ENCODE results near the gene ADAMTS2. TPM values are rescaled to one million over a fixed set of nuclear protein-coding genes. Genes with fewer than 3 reads are reported as not detected.

ADAMTS2 gene
- total RNA-seq, 1 donor from 2014 or later = 18.9 TPM

DNA sequence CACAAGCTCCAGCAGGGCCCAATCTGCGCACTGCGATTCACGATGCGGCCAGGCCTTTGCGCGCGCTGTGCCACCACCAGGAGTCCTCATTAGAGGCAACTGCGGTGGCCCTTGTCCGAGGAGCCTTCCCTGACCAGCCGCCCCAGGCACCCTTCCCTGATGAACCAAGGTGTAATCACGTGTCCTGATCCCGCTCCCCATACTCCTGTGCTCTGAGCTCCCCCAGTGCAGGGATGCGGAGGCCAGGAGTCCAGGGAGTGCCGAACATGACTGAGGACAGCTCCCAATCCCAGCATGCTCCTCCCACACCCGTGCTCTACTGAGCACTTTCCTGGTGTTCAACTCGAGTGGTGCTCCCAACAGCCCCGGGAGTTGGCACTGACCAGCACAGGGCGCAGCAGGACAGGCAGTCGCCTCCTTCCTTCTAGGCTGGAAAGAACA is 150.3 kb downstream of the ADAMTS2 start:
- DNase-seq (ENCODE audit: low spot score) = no peak

DNA sequence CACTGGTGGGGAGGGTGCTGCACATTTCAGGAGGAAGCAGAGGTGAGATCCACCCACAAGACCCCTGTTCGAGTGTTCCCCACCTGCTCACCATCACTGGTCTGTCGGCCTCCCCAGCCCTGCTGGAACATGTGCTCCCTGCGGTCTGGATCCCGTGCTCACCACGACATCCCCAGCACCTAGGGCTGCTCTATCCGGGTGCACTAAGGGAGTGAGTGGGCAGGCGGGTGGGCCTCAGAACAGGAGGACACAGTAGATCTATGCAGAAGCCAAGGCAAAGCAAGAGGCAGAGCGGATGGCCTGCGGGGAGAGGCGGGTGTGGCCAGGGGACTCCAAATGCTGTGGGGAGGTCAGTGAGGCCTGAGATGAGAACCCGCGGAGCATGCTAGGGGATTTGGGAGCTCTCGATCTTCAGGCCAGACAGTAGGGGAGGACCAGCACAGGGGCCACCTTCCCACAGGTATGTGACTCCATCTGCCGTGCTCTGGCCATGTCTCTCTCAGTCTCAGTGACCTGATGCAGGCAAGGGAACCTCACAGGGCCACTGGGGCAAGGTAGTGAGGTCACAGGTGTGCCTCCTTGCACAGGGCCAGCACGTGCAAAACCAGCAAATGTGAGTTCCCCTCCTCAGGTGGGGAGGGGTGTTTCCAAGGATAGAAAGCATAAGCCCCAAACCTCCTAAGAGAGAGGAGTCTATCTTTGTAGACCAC is 150.9 kb downstream of the ADAMTS2 start:
- no peak for DNase-seq (ENCODE audit: low spot score)

- DNase-seq (ENCODE audit: low spot score) = no peak
Measured at GRCh38 chr5:179193746-179194145, 151.5 kb downstream of the ADAMTS2 start.

GRCh38 chr5:179192891-179193470 is 152.3 kb downstream of the ADAMTS2 start:
- DNase-seq (ENCODE audit: low spot score) = no peak

- DNase-seq (ENCODE audit: low spot score) = no peak
Measured at GRCh38 chr5:179192185-179192890, 152.9 kb downstream of the ADAMTS2 start.

GRCh38 chr5:179191506-179192184 is 153.6 kb downstream of the ADAMTS2 start:
- DNase-seq (ENCODE audit: low spot score) = no peak

- no peak for DNase-seq (ENCODE audit: low spot score)
Measured at GRCh38 chr5:179190851-179191505, 154.3 kb downstream of the ADAMTS2 start.

GRCh38 chr5:179188636-179189035 is 156.6 kb downstream of the ADAMTS2 start:
- DNase-seq (ENCODE audit: low spot score) = no peak

DNA sequence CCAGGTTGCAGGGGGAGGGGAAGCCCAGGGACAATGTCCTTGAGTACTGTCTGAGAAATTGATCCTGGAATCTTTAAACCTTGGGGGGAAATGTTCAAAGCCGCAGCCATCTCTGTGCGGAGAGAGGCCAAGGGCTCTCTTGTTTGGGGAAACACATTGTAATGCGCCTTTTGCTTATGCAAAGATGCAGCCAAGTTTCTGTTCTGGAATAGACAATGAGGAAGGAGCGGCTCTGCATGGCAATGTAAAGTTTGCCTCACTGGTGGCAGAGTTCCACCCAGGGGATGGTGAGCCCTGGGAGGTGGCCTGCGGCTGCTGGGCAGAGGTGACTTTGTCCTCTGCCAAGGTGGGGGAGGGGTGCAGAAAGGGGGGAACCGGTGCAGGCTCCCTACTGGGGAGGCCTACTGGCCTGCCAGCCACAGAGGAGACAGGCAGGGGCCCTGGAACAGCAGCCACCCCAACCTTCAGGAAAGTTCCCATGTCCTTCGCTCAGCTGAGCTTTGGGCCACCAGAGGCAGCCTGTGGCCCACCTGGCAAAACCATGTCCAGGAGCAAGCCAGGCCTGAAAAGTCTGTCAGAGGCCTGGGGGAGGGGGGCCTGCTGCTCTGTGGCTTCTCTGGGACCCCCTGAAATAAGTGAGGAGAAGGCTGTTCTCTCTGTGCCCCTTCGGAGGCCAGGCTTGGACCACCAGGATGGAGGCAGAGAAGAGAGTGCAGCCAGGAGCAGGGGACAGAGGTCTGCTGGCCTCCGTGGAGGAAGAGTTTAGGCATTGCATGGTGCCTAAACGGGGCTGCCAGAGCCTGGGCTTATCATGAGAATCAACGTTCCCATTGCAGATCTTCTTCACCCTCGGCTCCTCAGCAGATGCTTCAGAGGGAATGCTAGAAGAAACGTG is 157.3 kb downstream of the ADAMTS2 start:
- peak; percentile 72 for DNase-seq (ENCODE audit: low spot score)

DNA sequence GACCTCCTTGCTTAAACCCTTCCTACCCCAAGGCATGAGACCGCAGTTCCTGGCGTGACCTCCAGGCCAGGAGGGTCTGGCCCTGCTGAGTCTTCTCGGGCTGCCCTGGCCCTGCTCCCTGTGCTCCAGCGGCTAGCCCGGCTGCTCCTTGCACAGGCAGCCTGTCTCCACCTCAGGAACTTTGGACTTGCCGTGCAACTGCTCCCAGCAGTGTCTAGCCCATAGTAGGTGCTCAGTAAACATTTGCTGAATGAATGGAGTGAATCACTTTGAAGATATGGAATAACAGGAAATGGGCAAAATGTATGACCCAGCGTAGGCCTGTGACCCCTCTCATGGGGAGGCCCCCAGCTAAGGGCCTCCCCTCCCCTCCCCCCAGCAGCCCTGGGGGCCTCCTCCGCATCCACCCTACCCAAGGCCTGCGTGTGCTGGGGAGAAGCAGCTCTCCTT is 158.0 kb downstream of the ADAMTS2 start:
- peak; percentile 28 for DNase-seq (ENCODE audit: low spot score)

DNA sequence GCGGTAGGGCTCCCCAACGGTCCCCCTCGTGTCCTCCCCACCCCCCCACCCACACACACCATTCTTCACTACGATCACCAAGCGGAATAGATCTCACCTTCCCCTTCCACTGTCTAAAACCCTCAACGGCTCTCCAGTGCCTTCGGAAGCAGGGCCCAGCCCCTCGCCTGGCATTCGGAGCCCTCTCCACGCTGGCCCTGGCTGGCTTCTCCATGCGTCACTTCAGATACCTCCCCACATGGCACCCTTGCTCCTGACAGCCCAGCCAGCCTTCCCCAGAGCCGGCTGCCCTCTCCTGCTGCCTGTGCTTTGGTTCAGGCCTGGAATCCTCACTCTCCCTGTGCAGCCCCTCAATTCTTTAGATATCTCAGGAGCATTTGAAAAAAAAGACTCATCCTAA is 158.5 kb downstream of the ADAMTS2 start:
- no peak for DNase-seq (ENCODE audit: low spot score)

GRCh38 chr5:179185941-179186411 is 159.3 kb downstream of the ADAMTS2 start:
- DNase-seq (ENCODE audit: low spot score) = no peak

DNA sequence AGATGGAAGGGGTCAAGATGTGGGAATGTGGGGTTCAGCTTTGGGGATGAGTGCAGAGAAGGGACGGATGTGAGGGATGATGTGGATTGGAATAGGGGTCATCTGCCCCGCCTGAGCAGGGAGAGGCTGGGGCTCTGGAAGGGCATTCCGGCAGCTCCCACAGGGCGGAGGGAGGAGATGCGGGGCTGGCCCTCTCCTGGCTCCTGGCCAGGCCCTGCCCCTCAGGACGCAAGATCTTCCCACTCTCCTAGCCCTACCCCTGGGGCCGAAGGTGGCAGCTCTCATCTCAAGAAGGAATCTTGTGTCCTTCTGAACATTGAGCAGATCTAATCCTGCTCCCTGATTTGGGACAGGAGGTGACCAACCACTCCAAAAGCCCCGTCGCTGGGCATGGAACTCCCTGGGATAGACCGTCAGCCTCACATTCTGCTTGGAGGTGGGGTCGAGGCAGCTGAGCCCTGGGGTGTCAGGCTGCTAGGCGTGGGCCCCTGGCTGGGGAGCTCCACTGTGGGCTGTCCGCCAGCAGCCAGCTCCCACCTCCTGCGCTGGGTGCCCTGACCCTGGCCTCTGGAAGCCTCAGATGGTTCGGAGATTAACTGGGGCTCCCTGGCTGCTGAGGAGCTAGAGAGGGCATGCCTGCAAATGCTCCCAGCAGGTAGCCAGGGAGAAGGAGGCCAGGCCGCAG is 159.9 kb downstream of the ADAMTS2 start:
- DNase-seq (ENCODE audit: low spot score) = no peak

DNA sequence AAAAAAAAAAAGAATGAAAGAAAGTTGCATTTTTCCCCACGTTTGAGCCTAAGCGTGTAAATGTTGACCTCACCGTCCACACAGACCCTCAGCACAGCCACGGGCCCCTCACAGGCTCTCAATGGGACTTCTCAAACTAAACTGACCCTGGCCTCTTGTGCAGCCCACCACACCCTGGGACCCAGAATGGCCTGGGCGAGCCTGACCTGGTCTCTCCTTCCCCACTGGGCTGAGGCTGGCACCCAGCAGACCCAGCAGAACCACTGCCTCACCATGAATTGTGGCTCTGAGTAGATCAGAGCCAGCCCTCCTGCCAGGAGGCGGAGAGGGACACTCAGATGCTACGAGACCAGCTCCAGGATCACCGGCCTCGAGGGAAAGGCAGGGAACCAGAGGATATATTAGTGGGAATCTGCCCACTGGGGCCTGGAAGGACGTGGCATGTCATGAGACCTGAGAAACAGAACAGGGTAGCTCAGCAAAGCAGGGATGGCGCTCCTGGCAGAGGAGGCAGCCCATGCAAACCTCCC is 160.7 kb downstream of the ADAMTS2 start:
- no peak for DNase-seq (ENCODE audit: low spot score)

- no peak for DNase-seq (ENCODE audit: low spot score)
Measured at GRCh38 chr5:179183481-179183880, 161.8 kb downstream of the ADAMTS2 start.

DNA sequence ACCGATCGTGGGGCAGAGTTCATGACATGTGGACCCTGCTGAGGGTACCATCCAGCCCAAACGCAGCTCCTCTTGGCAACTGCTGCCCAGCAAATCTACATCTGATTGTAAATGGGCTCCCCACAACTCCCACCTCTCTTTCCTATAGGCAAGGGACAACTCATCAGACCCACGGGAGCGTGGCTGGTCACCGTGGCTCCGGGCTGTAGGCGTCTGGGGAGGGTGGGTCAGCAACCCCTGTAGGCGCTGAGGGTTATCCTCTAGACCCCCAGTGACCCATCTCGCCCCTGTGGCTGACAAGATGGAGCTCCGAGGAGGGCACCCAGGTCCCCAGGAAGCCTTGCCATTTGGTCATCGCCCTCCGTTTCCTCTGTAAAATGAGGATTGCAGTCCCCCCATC is 162.7 kb downstream of the ADAMTS2 start:
- DNase-seq (ENCODE audit: low spot score) = no peak

GRCh38 chr5:179181988-179182387 is 163.3 kb downstream of the ADAMTS2 start:
- DNase-seq (ENCODE audit: low spot score) = no peak

DNA sequence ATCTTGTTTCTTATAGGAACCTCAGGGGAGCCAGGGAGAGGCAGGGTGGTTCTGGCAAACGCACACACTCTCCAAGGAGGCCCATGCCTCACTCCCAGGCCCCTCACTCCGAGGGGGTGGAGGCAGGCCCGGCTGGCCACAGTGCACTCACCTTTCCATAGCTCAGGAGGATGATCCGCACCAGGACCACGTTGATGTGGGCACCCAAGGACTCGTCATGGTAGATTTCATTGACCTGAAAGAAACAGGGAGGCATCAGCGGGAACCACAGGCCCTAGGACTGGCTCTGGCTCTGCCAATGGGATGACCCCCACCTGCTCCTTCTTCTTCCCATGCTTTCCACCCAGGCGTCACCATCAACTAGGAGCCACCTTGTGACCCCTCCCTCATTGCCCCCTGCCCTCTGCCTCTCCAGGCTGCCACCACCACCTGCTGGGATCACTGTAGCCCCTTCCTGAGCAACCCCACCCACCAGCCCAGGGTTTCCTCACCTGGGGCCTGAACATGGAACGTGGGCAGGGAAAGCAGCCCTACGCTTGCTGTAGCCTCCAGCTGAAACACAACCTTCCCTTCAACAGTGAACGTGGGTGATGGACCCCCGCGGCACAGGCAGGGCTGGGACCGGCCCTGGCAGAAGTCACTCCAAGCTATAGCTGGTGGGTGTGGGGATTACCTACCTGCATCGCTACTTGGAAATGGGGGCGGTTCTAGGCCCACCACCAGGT is 164.2 kb downstream of the ADAMTS2 start:
- no peak for DNase-seq (ENCODE audit: low spot score)

- no peak for DNase-seq (ENCODE audit: low spot score)
Measured at GRCh38 chr5:179180061-179180610, 165.1 kb downstream of the ADAMTS2 start.

Data from mucosa of gallbladder (tissue), 1 donor.